GM12892 (cell line): ENCODE measurements around the gene RBM19.

Experiments used
- DNase-seq: peaks from one replicate; pipeline ENCODE4 v3.0.0; 2011; ENCODE audit not compliant: insufficient read length
- FAIRE-seq: peaks from 2 replicates; lab custom pipeline; 2011; peaks lifted over from hg19 to GRCh38; lab: Jason Lieb, UNC
- POLR2A ChIP-seq: IDR thresholded peaks from 2 replicates; pipeline ENCODE4 v1.6.1; 2011; ENCODE audit warnings: low read depth, low read length, control low read depth
- POLR2AphosphoS5 ChIP-seq: IDR thresholded peaks from 2 replicates; pipeline ENCODE4 v1.6.1; 2011; ENCODE audit warnings: low read depth, low read length, control low read depth
- TAF1 ChIP-seq: IDR thresholded peaks from 2 replicates; pipeline ENCODE4 v1.6.1; 2011; ENCODE audit warnings: low read depth, mild to moderate bottlenecking, control low read depth, low read length, borderline replicate concordance

The RBM19 gene

DNA sequence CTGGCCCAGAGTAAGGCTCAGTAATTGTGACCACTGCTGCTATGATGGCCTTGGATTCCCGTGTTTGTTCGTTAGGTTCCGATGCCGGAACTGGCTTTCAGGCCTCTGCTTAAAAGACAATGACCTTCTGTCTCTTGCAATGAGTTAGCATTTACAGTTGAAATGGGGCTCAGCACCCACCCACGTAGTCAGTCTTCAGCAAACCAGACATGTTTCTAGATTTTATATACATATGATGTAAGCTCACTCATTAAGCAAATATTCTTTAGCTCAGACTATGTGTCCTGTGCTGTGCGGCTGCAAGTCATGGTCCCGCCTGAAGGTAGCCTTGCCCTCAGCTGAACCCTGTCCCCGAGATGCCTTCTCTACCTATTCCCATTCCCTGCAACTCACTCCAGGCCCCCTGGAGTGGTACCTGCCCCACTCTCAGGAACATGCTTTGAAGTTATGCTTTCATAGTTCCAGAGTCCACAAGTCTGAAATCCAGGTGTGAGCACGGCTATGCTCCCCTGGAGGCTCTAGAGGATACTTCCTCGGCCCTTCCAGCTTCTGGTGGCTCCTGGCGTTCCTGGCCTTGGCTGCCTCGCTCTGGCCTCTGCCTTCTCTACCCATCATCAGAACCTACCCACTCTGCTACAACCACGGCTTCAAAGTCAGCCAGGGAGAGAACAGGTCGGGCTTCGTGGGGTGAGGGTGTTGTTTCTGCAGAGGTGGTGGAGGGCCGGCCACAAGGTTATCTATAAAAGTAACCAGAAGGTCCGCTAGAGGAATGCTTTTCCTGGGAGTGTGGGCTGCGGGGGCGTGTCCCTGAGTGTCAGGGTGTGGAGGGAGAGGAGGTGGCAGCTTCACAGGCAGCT is 157.8 kb downstream of the RBM19 start:
- FAIRE-seq = no peak

GRCh38 chr12:113805673-113806072 is 160.5 kb downstream of the RBM19 start:
- DNase-seq = no peak

More for the DNA sequence above, 157.8 kb downstream of the RBM19 start:
- no peak for DNase-seq
- TF ChIP-seq TAF1 = no peak

GRCh38 chr12:113804961-113805600 is 161.0 kb downstream of the RBM19 start:
- TF ChIP-seq POLR2A (no peak), TAF1 (no peak), POLR2AphosphoS5 (no peak)
- FAIRE-seq (no peak), DNase-seq (no peak)

More at GRCh38 chr12:113805673-113806072, 160.5 kb downstream of the RBM19 start:
- FAIRE-seq = no peak
- TF ChIP-seq POLR2A = no peak
- TF ChIP-seq TAF1 = no peak
- TF ChIP-seq POLR2AphosphoS5 = no peak

DNA sequence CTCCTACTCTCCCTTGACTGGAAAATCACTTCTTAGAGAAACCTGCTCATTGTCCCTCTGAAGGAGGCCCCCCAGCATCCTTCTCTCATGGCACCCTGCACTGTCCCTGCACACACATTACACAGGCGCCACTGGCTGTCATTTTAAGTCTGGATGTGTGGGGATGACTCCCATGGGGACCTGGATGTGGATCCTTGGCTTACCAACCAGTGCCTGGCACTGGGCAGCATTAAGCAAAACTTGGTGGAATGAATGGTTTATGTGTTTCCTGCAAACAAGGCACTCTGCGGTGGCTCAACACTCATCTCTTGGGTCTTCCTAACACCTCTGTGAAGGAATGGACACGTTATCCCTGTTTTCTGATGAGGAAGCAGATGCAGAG is 162.4 kb downstream of the RBM19 start:
- TF ChIP-seq TAF1 = no peak
- no peak for TF ChIP-seq POLR2A
- TF ChIP-seq POLR2AphosphoS5 = no peak
- FAIRE-seq (no peak), DNase-seq (no peak)

- TF ChIP-seq POLR2A (no peak), TAF1 (no peak), POLR2AphosphoS5 (no peak)
- no peak for DNase-seq
- no peak for FAIRE-seq
Observed at GRCh38 chr12:113802966-113803758, 163.0 kb downstream of the RBM19 start.

DNA sequence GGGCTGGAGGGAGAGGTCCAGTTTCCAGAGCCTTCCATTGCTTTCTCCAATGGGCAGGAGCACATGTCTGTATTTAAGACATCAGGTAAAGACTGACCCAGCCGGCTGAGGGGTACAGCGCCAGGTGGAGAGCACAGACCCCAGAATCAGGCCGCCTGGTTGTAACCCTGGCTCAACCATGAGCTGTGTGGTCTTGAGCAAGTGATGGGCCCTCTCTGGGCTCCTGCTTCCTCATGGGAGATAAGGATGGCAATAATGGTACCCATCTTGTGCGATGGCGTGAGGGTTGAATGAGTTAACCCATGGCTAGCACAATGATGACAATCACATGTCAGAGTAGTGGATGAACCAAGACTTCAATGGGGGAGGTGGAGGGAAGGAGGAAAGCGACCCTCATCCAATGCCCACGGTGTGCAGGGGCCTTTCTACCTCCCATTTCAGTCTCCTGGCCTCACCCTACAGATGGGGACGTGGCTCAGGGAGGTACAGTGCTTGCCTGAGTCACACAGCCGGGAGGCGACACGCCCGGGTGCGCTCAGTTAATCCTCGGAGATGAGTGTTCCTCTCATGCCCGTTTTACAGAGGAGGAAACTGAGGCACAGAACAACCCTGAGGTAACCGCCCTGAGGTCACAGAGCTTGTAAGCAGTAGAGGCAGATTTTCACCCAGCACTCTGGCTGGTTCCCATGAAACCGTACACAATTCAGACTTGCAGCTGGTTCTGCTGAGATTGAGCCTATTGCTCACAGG is 163.9 kb downstream of the RBM19 start:
- no peak for DNase-seq
- no peak for FAIRE-seq
- TF ChIP-seq POLR2A (no peak), TAF1 (no peak), POLR2AphosphoS5 (no peak)

- FAIRE-seq = no peak
- TF ChIP-seq TAF1 = no peak
- TF ChIP-seq POLR2A = no peak
- TF ChIP-seq POLR2AphosphoS5 = no peak
- DNase-seq = no peak
Observed at GRCh38 chr12:113800201-113800600, 165.9 kb downstream of the RBM19 start.

GRCh38 chr12:113798552-113798951 is 167.6 kb downstream of the RBM19 start:
- DNase-seq (no peak), FAIRE-seq (no peak)
- TF ChIP-seq POLR2AphosphoS5 = no peak
- no peak for TF ChIP-seq TAF1
- no peak for TF ChIP-seq POLR2A

DNA sequence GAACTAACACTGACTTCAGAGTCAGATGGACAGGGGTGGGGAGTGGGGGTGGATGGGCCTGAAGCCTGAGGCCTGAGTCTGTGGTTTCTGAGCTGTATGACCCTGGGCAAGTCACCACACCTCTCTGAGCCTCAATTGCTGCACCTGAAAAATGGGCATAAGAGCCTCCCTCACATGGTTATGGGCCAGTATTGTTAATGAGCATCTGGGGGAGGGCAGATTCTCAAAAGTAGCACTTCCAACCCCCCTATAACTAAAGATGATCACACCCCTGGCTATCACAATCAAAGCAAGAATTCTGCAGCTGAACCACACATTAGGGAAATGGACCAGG is 168.6 kb downstream of the RBM19 start:
- no peak for TF ChIP-seq TAF1
- no peak for TF ChIP-seq POLR2A
- no peak for TF ChIP-seq POLR2AphosphoS5
- FAIRE-seq (no peak), DNase-seq (no peak)

DNA sequence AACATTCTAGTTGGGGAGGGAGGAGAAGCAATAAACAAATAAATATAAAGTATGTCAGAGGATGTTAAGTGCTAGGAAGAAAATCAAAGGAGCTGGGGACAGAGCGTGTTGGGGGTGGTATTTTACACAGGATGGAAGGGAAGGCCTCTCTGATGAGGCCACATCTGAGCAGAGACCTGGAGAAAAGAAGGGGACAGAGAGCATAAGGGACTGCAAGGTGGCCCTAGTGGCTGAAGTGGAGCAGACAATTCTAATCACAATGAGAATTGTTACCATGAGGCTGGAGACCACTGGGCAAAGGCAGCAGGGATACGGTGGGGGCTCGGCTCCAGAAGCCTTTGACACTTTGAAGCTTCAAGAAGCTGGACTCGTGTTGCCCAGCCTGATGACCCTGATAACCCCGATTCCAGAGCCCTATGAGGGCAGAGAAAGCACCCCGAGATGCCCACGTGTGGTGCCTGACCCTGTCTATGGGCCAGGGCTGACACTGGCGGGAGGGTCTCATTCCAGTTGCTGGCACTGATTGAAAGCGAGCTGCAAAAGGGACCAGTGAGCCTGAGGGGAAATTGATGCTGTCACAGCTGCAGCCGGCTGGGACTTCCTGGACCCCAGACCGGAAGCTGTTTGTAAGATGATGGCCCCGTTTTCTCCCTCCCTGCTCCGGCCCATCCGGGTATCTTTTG is 169.1 kb downstream of the RBM19 start:
- TF ChIP-seq POLR2AphosphoS5 (no peak), POLR2A (no peak), TAF1 (no peak)
- DNase-seq = no peak
- FAIRE-seq = no peak
